SK-N-SH (cell line): ENCODE results near the gene CNTLN. TPM values are rescaled to one million over a fixed set of nuclear protein-coding genes. Genes with fewer than 3 reads are reported as not detected.

ENCODE experiments used
- CTCF ChIA-PET: fragments of 300-600, 350-600 bp; formaldehyde crosslinking; extraction: SDS; loops from one replicate; lab custom pipeline; 2021; lab: Yijun Ruan, JAX
- POLR2A ChIA-PET: fragments of 350-600 bp; sonication (Branson Sonifier 250); formaldehyde crosslinking; extraction: SDS; loops from one replicate; lab custom pipeline; 2020; ENCODE audit warnings: antibody characterized with exemption, inconsistent platforms; lab: Yijun Ruan, JAX
- DNase-seq: peaks from one replicate; pipeline ENCODE4 v3.0.0; 2012
- H2AFZ ChIP-seq: fragments of 200-600 bp; sonication (generic); 2 replicates; pipeline ENCODE4 v1.8.1; 2016; ENCODE audit warnings: antibody characterized with exemption, mild to moderate bottlenecking, low read depth
- H3F3A ChIP-seq: fragments of 200-600 bp; sonication (generic); replicated peaks from 2 replicates; pipeline ENCODE3; 2016; ENCODE audit warnings: antibody characterized with exemption, mild to moderate bottlenecking; ENCODE audit not compliant: insufficient read depth
- H3K27ac ChIP-seq, 2 experiments: fragments of 200-500 bp in 1 of 2; fragments of 200-600 bp in 1 of 2; sonication (Bioruptor generic) in 1 of 2; sonication (generic), shearing (Covaris generic) in 1 of 2; 2 replicates each; pipeline versions ENCODE4 v1.5.1 to v1.6.1; 2014 to 2016; ENCODE audit warnings: low read depth in 2 of 2, inconsistent platforms in 1 of 2, low read length in 1 of 2, mild to moderate bottlenecking in 1 of 2, mixed read lengths in 1 of 2
- H3K27me3 ChIP-seq: fragments of 200-600 bp; sonication (generic), shearing (Covaris generic); 2 replicates; pipeline ENCODE4 v1.6.1; 2016; ENCODE audit warnings: mixed run types; ENCODE audit not compliant: insufficient read depth
- H3K36me3 ChIP-seq, 2 experiments: fragments of 200-500 bp in 1 of 2; fragments of 200-600 bp in 1 of 2; sonication (Bioruptor generic) in 1 of 2; sonication (generic) in 1 of 2; replicated peaks in 1 of 2; 2 replicates each; pipeline versions ENCODE3 to v1.5.1; 2014 to 2016; ENCODE audit warnings: low read length in 1 of 2, mild to moderate bottlenecking in 1 of 2; ENCODE audit not compliant: insufficient read depth in 2 of 2, control insufficient read depth in 1 of 2
- H3K4me1 ChIP-seq, 2 experiments: fragments of 200-500 bp in 1 of 2; fragments of 200-600 bp in 1 of 2; sonication (Bioruptor generic) in 1 of 2; sonication (generic), shearing (Covaris generic) in 1 of 2; 2 replicates each; pipeline versions ENCODE4 v1.5.1 to v1.6.1; 2014 to 2016; ENCODE audit warnings: low read depth in 1 of 2, low read length in 1 of 2, mixed run types in 1 of 2; ENCODE audit not compliant: insufficient read depth in 2 of 2, control insufficient read depth in 1 of 2
- H3K4me2 ChIP-seq: fragments of 200-600 bp; sonication (generic), shearing (Covaris generic); 2 replicates; pipeline ENCODE4 v1.6.1; 2017; ENCODE audit warnings: mixed run types
- H3K4me3 ChIP-seq, 2 experiments: fragments of 200-500 bp in 1 of 2; fragments of 200-600 bp in 1 of 2; sonication (Bioruptor generic) in 1 of 2; sonication (generic), shearing (Covaris generic) in 1 of 2; 2 replicates each; pipeline versions ENCODE4 v1.5.1 to v1.8.1; 2014 to 2016; ENCODE audit warnings: low read depth in 2 of 2, inconsistent platforms in 1 of 2, low read length in 1 of 2, mild to moderate bottlenecking in 1 of 2, mixed read lengths in 1 of 2, moderate library complexity in 1 of 2
- H3K79me2 ChIP-seq: fragments of 200-600 bp; sonication (generic); 2 replicates; pipeline ENCODE4 v1.8.1; 2017; ENCODE audit warnings: mild to moderate bottlenecking; ENCODE audit not compliant: insufficient read depth
- H3K9ac ChIP-seq: fragments of 200-600 bp; sonication (generic); 2 replicates; pipeline ENCODE4 v1.6.1; 2017; ENCODE audit warnings: mixed run types
- H3K9me2 ChIP-seq: fragments of 200-600 bp; sonication (generic); 2 replicates; pipeline ENCODE4 v1.6.1; 2017; ENCODE audit warnings: mixed run types
- H3K9me3 ChIP-seq: fragments of 200-600 bp; sonication (generic); 2 replicates; pipeline ENCODE4 v1.6.1; 2017; ENCODE audit warnings: mixed run types, mild to moderate bottlenecking, moderate library complexity
- H4K20me1 ChIP-seq: fragments of 200-600 bp; sonication (generic); 2 replicates; pipeline ENCODE4 v1.6.1; 2017; ENCODE audit warnings: mild to moderate bottlenecking, mixed run types; ENCODE audit not compliant: insufficient read depth
- CTCF ChIP-seq: fragments of 200-600 bp; sonication (generic); IDR thresholded peaks from 2 replicates; pipeline ENCODE4 v1.6.1; 2017; ENCODE audit warnings: antibody characterized with exemption, mild to moderate bottlenecking, moderate library complexity
- ELF1 ChIP-seq: IDR thresholded peaks from 2 replicates; pipeline ENCODE4 v1.4.0; 2012
- EP300 ChIP-seq, 2 experiments: IDR thresholded peaks; 2 replicates each; pipeline versions ENCODE4 v1.4.0 to v1.6.1; 2012; ENCODE audit warnings: borderline replicate concordance in 1 of 2, low read depth in 1 of 2, low read length in 1 of 2
- EZH2phosphoT487 ChIP-seq: fragments of 200-600 bp; sonication (generic); IDR thresholded peaks from 2 replicates; pipeline ENCODE4 v1.6.1; 2017; ENCODE audit warnings: low read depth, mixed run types, mild to moderate bottlenecking, antibody characterized with exemption, moderate library complexity, borderline replicate concordance
- FOSL2 ChIP-seq: IDR thresholded peaks from 2 replicates; pipeline ENCODE4 v1.4.0; 2012; ENCODE audit warnings: low read depth, mild to moderate bottlenecking, moderate library complexity, borderline replicate concordance
- FOXJ3 ChIP-seq: sonication (generic); formaldehyde crosslinking; IDR thresholded peaks from 2 replicates; pipeline ENCODE4 v1.5.1; 2020; ENCODE audit warnings: mild to moderate bottlenecking, missing genetic modification reagents
- MEF2A ChIP-seq: IDR thresholded peaks from 2 replicates; pipeline ENCODE4 v1.4.0; 2012; ENCODE audit warnings: low read depth, borderline replicate concordance
- MXI1 ChIP-seq: IDR thresholded peaks from 2 replicates; pipeline ENCODE4 v1.6.1; 2012; ENCODE audit warnings: mild to moderate bottlenecking, low read depth, low read length, improper control_type of control experiment
- NFIC ChIP-seq: IDR thresholded peaks from 2 replicates; pipeline ENCODE4 v1.4.0; 2012; ENCODE audit warnings: borderline replicate concordance
- NRF1 ChIP-seq: IDR thresholded peaks from 2 replicates; pipeline ENCODE4 v1.6.1; 2012; ENCODE audit warnings: low read depth, mild to moderate bottlenecking, low read length
- PBX3 ChIP-seq: IDR thresholded peaks from 2 replicates; pipeline ENCODE4; 2012
- POLR2AphosphoS5 ChIP-seq: IDR thresholded peaks from 2 replicates; pipeline ENCODE4 v1.6.1; 2012; ENCODE audit warnings: low read depth, low read length
- RAD21 ChIP-seq: IDR thresholded peaks from 2 replicates; pipeline ENCODE4 v1.6.1; 2012; ENCODE audit warnings: mild to moderate bottlenecking, low read length
- RFX5 ChIP-seq: IDR thresholded peaks from 2 replicates; pipeline ENCODE4 v1.6.1; 2012; ENCODE audit warnings: mild to moderate bottlenecking, improper control_type of control experiment, low read length
- SIN3A ChIP-seq: IDR thresholded peaks from 2 replicates; pipeline ENCODE4 v1.6.1; 2012; ENCODE audit warnings: low read depth, mild to moderate bottlenecking, low read length, moderate library complexity, borderline replicate concordance
- TAF1 ChIP-seq: IDR thresholded peaks from 2 replicates; pipeline ENCODE4 v1.6.1; 2012; ENCODE audit warnings: low read depth, mild to moderate bottlenecking, low read length, moderate library complexity, borderline replicate concordance
- TCF12 ChIP-seq: IDR thresholded peaks from 2 replicates; pipeline ENCODE4 v1.4.0; 2012
- USF1 ChIP-seq: IDR thresholded peaks from 2 replicates; pipeline ENCODE4 v1.4.0; 2012; ENCODE audit warnings: low read depth, borderline replicate concordance
- USF2 ChIP-seq: fragments of 150-350 bp; IDR thresholded peaks from 2 replicates; pipeline ENCODE4 v1.6.1; 2017; ENCODE audit warnings: antibody characterized with exemption, low read length, low read depth, borderline replicate concordance
- WGBS: methylation state at CpG from one replicate; pipeline ENCODE4 v1.1.6; 2017; ENCODE audit warnings: low lambda C conversion rate; 5-methylcytosine and 5-hydroxymethylcytosine counted together
- polyA plus RNA-seq, 3 experiments: library from polyadenylated mRNA; depleted of rRNA; stranded (reverse); fragments of >200 nt; gene quantifications; 2 replicates each; pipeline ENCODE4 v1.2.3, GENCODE V29; 2012
- TF ChIP-seq, protein P1 (sequence below): IDR thresholded peaks from 2 replicates; pipeline ENCODE4 v1.4.0; 2012; ENCODE audit warnings: low read depth

CNTLN gene
- polyA plus RNA-seq, 1 of the 3 experiments (the other 2 are of a cell fraction) = 2.5 TPM

- Histone ChIP-seq H3K9me3 (peaks cover 18% of the 10 kb centered on the region; the same call in 1 of the 2 replicates), H3K79me2 (peaks cover 3% of the 10 kb centered on the region; the same call in 1 of the 2 replicates), H3K9me2 (no peaks in the 10 kb centered on the region), H3K4me1 (no peaks in the 10 kb centered on the region), H3K4me2 (no peak overlapping the region), H2AFZ (no peak overlapping the region), H3K27me3 (no peaks in the 10 kb centered on the region), H3K27ac (no peak overlapping the region), H3K36me3 (peaks cover 0 to 16% of the 10 kb centered on the region in 2 experiments), H3K9ac (no peak overlapping the region), H3F3A (no peaks in the 10 kb centered on the region), H3K4me3 (no peak overlapping the region), H4K20me1 (no peaks in the 10 kb centered on the region)
- no peak for DNase-seq
- TF ChIP-seq NRF1 = no peak
- no peak for TF ChIP-seq RFX5
- TF ChIP-seq EP300 (IDR thresholded peaks at IDR 0.05; ENCODE audit: borderline replicate concordance in 1 of 2, low read depth in 1 of 2, low read length in 1 of 2) = no peak
- no peak for TF ChIP-seq MXI1
- no peak for TF ChIP-seq SIN3A
- no peak for TF ChIP-seq USF1
- no peak for TF ChIP-seq MEF2A
- TF ChIP-seq CTCF = no peak
- no peak for TF ChIP-seq ELF1
- POLR2A ChIA-PET = no interaction called here
- 93% methylated on average over 5 of the region's 5 CpGs for WGBS
- CTCF ChIA-PET = no interaction called here
These were observed 111.9 kb downstream of the CNTLN start for GRCh38 chr9:17246770-17247169.

- H3K4me1 ChIP-seq = no peaks in the 10 kb centered on the region
- H3K9me3 ChIP-seq = peaks cover 12% of the 10 kb centered on the region; the same call in 1 of the 2 replicates
- no peaks in the 10 kb centered on the region for H3K79me2 ChIP-seq
- no peak for TF ChIP-seq TCF12
- no peak for TF ChIP-seq PBX3
- no peak for TF ChIP-seq NRF1
- TF ChIP-seq, protein P1, sequence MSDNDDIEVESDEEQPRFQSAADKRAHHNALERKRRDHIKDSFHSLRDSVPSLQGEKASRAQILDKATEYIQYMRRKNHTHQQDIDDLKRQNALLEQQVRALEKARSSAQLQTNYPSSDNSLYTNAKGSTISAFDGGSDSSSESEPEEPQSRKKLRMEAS = no peak
- no peak for TF ChIP-seq USF2
- TF ChIP-seq SIN3A = no peak
- TF ChIP-seq RAD21 = no peak
- TF ChIP-seq MEF2A = no peak
- TF ChIP-seq FOSL2 = no peak
- TF ChIP-seq FOXJ3 (CRISPR knock-in tag) = no peak
- TF ChIP-seq EZH2phosphoT487 = no peak
- no peak for TF ChIP-seq EP300 (IDR thresholded peaks at IDR 0.05; ENCODE audit: borderline replicate concordance in 1 of 2, low read depth in 1 of 2, low read length in 1 of 2)
- no peak for TF ChIP-seq POLR2AphosphoS5
- TF ChIP-seq NFIC = no peak
- no peak for TF ChIP-seq CTCF
- TF ChIP-seq TAF1 = no peak
- peaks cover 0 to 12% of the 10 kb centered on the region in 2 experiments for H3K36me3 ChIP-seq
- POLR2A ChIA-PET = no interaction called here
- H3F3A ChIP-seq = no peaks in the 10 kb centered on the region
- no peaks in the 10 kb centered on the region for H4K20me1 ChIP-seq
- H3K9me2 ChIP-seq = no peaks in the 10 kb centered on the region
- no peaks in the 10 kb centered on the region for H3K27me3 ChIP-seq
- H3K27ac ChIP-seq = no peak overlapping the region
- CTCF ChIA-PET = no interaction called here
- DNase-seq = no peak
- no peak overlapping the region for H3K9ac ChIP-seq
- H3K4me3 ChIP-seq = no peak overlapping the region
- no peak overlapping the region for H2AFZ ChIP-seq
- H3K4me2 ChIP-seq = no peak overlapping the region
These were observed 116.3 kb downstream of the CNTLN start for GRCh38 chr9:17251100-17251499.
